Endothelial cell of umbilical vein (primary cell): ENCODE measurements around the gene VPS8.

Experiments
- CTCF ChIP-seq, 2 donors: IDR thresholded peaks; 1 replicate in 1 of 2; 2 replicates in 1 of 2; pipeline ENCODE4 v1.5.1; 2011; ENCODE audit warnings: low read length in 2 of 2, mild to moderate bottlenecking in 2 of 2, moderate library complexity in 2 of 2, control low read depth in 1 of 2, inconsistent platforms in 1 of 2, low read depth in 1 of 2; ENCODE audit not compliant: insufficient read depth in 1 of 2; ENCODE audit errors: extremely low read depth in 1 of 2
- EZH2 ChIP-seq: IDR thresholded peaks from 2 replicates; pipeline ENCODE4 v1.6.1; 2012; ENCODE audit warnings: borderline replicate concordance, low read depth, mild to moderate bottlenecking, moderate library complexity, low read length, inconsistent platforms; ENCODE audit not compliant: severe bottlenecking
- FOS ChIP-seq: IDR thresholded peaks from 2 replicates; pipeline ENCODE4 v1.6.1; 2011; ENCODE audit warnings: mild to moderate bottlenecking, low read length, moderate library complexity, borderline replicate concordance; ENCODE audit not compliant: insufficient read depth
- GATA2 ChIP-seq: IDR thresholded peaks from 2 replicates; pipeline ENCODE4 v1.7.0; 2011; ENCODE audit warnings: low read depth, mild to moderate bottlenecking, moderate library complexity, mixed read lengths, low read length; ENCODE audit not compliant: insufficient read length, insufficient read depth
- MYC ChIP-seq: IDR thresholded peaks from one replicate; pipeline ENCODE4 v1.6.1; 2011; ENCODE audit warnings: mild to moderate bottlenecking, low read depth, low read length
- POLR2A ChIP-seq: IDR thresholded peaks from 2 replicates; pipeline ENCODE4 v1.6.1; 2012; ENCODE audit warnings: low read depth, mild to moderate bottlenecking, control low read depth, low read length
- POLR2AphosphoS5 ChIP-seq: IDR thresholded peaks from 2 replicates; pipeline ENCODE4 v1.6.1; 2012; ENCODE audit warnings: low read depth, mild to moderate bottlenecking, control low read depth, low read length, moderate library complexity; ENCODE audit not compliant: insufficient read depth
- TF ChIP-seq, protein P1 (sequence below): IDR thresholded peaks from 2 replicates; pipeline ENCODE4 v1.6.1; 2011; ENCODE audit not compliant: insufficient read depth, insufficient read length

GRCh38 chr3:185051801-185052200 is 239.8 kb downstream of the VPS8 start:
- TF ChIP-seq POLR2A (no peak), FOS (no peak), CTCF (IDR thresholded peaks at IDR 0.05; ENCODE audit: extremely low read depth in 1 of 2, insufficient read depth in 1 of 2, low read depth in 1 of 2, low read length in 2 of 2) (no peak), POLR2AphosphoS5 (no peak), EZH2 (no peak), MYC (no peak), GATA2 (no peak)
- TF ChIP-seq, protein P1, sequence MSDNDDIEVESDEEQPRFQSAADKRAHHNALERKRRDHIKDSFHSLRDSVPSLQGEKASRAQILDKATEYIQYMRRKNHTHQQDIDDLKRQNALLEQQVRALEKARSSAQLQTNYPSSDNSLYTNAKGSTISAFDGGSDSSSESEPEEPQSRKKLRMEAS = no peak
